HG03442 (cell line): Measurements from ENCODE around the gene DNAJC1.
"Not testable (repeated sequence)": the region's sequence is repeated elsewhere in the genome, so short reads cannot be mapped to it uniquely, and the experiment has no call there.

Experiments used
- ATAC-seq: cut with Tn5 transposase; IDR thresholded peaks from one replicate; pipeline ENCODE4 v1.9.1; 2021; ENCODE audit warnings: mild to moderate bottlenecking, moderate library complexity; ENCODE audit not compliant: unreplicated experiment

The DNAJC1 gene

GRCh38 chr10:21740989-21741388, 262.5 kb downstream of the DNAJC1 start:
- no peak for ATAC-seq

GRCh38 chr10:21737106-21737505, 266.4 kb downstream of the DNAJC1 start:
- no peak for ATAC-seq

GRCh38 chr10:21733710-21734109, 269.8 kb downstream of the DNAJC1 start:
- no peak for ATAC-seq

GRCh38 chr10:21732067-21732772, 271.3 kb downstream of the DNAJC1 start:
- peak; percentile 81 for ATAC-seq

GRCh38 chr10:21728618-21729017, 274.9 kb downstream of the DNAJC1 start:
- no peak for ATAC-seq

- no peak for ATAC-seq
Measured at GRCh38 chr10:21727452-21728168, 275.9 kb downstream of the DNAJC1 start.

GRCh38 chr10:21726601-21727225, 276.8 kb downstream of the DNAJC1 start:
- no peak for ATAC-seq

- ATAC-seq: peak; percentile 85
Measured at GRCh38 chr10:21724687-21725367, 278.7 kb downstream of the DNAJC1 start.

- no peak for ATAC-seq
Measured at GRCh38 chr10:21724020-21724589, 279.4 kb downstream of the DNAJC1 start.

- ATAC-seq: no peak
Measured at GRCh38 chr10:21722209-21722608, 281.3 kb downstream of the DNAJC1 start.

GRCh38 chr10:21721000-21721665, 282.4 kb downstream of the DNAJC1 start:
- ATAC-seq: no peak

- no peak for ATAC-seq
Measured at GRCh38 chr10:21720090-21720489, 283.4 kb downstream of the DNAJC1 start.

GRCh38 chr10:21719502-21719901, 284.0 kb downstream of the DNAJC1 start:
- no peak for ATAC-seq

- ATAC-seq: not testable (repeated sequence)
Measured at GRCh38 chr10:21717437-21718054, 286.0 kb downstream of the DNAJC1 start.

GRCh38 chr10:21715531-21716195, 287.9 kb downstream of the DNAJC1 start:
- ATAC-seq: no peak

- ATAC-seq: no peak
Measured at GRCh38 chr10:21712975-21713374, 290.6 kb downstream of the DNAJC1 start.

GRCh38 chr10:21707498-21707897, 296.0 kb downstream of the DNAJC1 start:
- ATAC-seq: no peak
